GM18508 (cell line): ENCODE measurements around the gene TBC1D9B.

Source experiments
- ATAC-seq: cut with Tn5 transposase; IDR thresholded peaks from one replicate; pipeline ENCODE4 v1.9.1; 2021; ENCODE audit warnings: moderate number of reproducible peaks; ENCODE audit not compliant: insufficient read depth, unreplicated experiment

The TBC1D9B gene

DNA sequence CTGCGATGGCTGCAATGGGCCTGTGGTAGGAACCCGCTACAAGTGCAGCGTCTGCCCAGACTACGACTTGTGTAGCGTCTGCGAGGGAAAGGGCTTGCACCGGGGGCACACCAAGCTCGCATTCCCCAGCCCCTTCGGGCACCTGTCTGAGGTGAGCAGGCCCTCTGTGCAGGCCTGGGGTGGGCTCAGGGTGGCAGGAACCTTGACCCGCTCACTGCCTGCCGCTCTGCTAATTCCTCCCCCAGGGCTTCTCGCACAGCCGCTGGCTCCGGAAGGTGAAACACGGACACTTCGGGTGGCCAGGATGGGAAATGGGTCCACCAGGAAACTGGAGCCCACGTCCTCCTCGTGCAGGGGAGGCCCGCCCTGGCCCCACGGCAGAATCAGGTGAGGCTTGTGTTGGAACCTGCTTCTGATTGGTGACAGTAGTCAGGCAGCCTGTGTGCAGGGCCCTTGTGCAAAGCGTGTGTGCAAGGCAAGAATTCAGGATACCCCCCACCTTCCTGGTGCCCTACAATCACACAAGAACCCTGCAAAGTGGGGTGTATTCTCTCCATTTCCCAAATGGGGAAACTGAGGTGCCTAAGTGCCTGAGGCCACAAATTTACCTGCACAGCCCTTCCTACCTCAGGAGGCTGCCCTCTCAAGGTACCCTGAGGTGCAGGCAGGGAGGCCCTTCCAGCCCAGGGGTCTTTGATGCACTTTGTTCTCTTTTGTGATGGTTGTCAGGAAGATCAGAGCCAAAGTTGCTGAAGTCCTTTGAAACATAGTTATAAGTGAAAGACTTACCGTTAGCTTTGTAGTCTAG is 83.6 kb downstream of the TBC1D9B start:
- no peak for ATAC-seq

DNA sequence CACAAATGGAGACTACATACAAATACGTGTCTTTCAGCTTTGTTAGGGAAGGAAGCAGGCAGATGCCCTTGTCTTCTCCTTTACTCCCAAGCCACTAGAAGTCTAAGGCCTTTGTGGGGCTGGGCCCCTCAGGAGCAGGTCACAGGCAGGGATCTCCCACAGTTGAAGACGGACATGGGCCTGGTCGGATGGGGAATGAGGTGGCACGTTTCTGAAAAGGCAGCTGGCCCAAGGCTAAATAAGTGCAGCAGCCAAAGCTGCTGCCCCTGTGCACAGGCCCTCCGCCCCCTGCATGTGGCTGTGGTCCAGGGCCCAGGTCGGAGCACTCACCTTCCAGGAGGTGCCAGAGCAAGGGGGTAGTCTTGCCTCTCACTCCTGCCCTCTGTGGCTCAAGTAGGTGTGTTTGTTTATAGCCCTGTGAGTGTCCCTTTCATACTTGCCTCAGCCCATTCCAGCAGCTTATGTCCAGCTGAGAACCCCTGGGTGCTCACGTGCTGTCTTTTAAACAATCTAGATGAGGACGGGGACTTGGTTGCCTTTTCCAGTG is 85.2 kb downstream of the TBC1D9B start:
- no peak for ATAC-seq

DNA sequence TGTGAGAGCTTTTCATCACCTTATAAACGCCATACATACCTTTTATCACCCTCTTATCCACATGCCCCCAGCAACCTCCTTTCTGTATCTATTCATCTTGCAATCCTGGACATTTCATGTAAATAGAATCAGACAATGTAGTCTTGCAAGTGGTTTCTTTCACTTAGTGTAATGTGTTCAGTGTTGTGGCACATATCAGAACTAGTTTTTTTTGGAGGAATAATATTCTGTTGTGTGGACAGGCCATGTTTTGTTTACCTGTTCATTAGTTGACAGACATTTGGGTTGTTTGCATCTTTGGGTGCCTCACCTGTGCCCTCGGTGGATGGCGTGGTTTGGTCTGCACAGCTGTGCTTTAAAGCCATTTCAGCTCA is 85.7 kb downstream of the TBC1D9B start:
- no peak for ATAC-seq

DNA sequence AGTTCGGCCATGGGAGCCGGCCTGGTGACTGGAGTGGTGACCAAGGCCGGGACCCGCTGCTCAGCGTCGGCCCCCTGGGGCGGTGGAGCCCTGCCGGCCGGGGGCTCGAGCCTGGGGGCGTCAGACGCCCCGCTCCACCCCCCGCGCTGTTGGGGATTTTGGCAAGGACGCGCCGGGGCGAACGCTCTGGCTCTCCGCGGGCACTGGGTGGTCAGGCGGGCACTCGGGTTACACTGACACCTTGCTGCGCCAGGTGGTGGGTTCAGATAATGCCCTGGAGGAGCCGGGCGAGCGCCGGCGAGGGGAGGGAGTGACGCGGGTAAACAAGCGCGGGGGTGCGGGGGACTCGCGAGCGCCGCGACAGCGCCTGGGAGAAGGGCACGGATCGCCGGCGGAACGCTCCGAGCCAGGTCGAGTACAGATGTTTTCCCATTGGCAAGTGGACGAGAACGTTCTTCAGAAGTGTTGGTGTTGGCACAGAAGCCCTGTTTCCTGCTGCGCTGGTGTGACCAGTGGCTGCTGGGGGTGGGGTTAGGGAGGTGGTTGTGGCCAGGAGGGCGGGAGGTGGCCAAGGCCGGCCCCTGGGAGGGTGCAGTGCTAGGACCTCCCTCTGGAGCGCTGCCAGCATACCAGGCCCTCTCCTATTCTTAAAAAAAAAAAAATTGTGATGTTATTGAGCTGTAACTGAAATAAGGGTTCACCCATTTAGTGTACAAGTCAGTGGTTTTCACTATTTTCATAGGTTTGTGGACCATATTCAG is 86.2 kb downstream of the TBC1D9B start:
- peak; percentile 39 for ATAC-seq

DNA sequence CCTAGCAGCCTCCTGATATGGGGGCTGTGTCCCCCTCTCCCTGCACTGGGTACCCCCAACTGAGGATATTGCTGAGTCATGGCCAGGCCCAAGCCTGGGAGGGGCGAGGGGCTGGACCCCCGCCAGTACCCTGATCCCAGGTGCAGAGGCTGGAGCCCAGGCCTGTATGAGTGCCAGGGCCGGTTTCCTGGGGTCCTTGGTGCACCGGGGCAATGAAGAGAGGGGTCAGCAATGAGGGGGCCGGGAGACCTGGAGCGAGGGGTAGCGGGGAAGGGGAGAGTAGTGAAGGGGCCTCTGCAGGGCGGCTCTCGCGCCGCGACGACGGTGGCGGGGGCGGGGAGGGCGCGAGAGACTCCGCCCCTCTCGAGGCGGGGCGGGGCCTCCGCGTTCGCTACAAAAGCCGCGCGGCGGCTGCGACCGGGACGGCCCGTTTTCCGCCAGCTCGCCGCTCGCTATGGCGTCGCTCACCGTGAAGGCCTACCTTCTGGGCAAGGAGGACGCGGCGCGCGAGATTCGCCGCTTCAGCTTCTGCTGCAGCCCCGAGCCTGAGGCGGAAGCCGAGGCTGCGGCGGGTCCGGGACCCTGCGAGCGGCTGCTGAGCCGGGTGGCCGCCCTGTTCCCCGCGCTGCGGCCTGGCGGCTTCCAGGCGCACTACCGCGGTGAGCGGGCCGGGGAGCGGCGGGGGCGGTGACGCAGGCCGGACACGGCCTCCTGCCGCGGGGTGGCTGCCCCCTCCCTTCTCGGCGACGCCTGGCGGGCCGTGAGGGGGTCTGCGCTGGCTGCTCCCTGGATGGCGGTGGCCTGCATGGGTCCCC is 87.0 kb downstream of the TBC1D9B start, which contains the start of gene SQSTM1:
Gene SQSTM1 (plus strand): TSS at position 423 of the 815 bp plus-strand sequence. CDS start 32 bp downstream, at position 455.
- no peak for ATAC-seq

DNA sequence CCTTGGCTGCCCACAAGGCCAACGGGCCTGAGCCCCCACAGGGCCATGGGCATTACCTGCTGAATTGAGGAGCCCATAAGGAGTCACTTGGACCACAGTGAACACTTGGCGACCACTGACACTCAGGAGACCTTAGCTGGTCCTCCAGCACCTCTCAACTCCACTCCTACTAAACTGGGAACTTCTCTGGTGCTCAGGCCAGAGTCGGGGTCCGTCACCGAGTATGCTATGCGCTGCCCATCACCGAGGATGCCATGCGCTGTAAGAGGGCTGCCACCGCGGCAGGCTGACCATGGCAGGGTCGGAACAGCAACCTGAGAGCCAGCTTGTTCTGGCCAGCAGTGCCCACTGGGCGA is 87.6 kb downstream of the TBC1D9B start:
- no peak for ATAC-seq

DNA sequence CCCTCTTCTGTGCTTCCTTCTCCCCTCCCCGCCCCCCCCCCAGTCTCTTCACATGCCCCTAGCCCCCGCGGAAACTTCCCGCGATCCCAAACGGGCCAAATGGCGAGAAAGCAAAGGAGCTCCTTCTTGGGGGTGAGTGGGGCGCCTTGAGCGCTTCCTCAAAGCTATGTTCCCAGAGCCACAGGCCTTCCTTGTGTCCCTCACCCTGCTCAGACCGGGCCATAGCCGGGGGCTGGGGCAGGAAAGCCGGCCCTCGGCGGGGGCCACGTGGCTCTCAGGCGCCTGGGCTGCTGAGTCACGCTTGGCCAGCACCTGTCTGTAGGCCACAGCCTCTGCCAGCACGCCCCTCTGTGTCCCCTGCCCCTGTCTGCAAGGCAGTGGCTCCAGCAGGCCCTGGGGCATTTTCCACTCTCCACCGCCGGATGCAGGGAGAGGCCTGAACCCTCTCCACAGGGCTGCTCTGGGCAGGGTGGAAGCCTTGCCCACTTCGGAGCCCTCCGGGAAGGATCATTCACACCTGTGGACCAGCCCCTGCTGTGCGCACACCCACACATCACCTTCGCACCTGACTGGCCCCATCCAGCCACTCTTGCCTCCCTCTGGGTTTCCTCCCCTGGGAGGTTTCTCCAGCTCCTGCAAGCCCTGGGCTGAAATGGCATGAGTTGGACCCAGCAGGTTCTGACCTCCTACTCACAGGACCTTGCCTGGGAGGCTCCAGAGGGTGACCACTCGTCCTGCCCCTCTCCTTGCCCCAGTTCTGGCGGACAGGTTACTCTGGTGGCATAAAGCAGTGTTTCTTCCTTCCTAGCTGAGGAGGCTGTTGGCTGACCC is 88.2 kb downstream of the TBC1D9B start:
- ATAC-seq = no peak

DNA sequence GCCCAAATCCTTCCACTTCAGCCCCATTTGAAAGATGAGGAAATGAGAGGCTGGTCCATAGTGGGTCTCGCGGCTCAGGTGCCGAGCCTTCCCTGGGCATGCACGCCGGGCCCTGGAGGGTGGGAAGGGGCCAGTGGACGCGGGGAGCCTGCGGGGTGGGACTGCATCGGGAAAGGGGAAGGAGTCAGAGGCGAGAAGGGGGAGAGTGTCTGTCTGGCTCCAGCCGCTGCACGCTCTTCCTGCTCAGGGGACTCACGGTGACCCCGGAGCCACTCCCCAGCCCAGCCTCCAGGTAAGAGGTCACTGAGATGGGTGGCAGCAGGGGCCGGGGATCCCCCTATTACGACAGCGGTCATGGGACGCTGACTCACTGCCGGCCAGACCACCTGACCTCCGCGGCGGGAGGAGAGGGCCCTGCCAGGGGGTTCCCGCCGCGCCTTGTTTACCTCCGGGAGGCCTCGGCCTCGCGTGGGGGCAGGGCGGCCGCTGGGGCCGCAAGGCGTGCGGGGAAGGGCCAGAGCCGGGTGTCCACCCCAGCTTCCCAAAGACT is 88.9 kb downstream of the TBC1D9B start:
- peak; percentile 53 for ATAC-seq

DNA sequence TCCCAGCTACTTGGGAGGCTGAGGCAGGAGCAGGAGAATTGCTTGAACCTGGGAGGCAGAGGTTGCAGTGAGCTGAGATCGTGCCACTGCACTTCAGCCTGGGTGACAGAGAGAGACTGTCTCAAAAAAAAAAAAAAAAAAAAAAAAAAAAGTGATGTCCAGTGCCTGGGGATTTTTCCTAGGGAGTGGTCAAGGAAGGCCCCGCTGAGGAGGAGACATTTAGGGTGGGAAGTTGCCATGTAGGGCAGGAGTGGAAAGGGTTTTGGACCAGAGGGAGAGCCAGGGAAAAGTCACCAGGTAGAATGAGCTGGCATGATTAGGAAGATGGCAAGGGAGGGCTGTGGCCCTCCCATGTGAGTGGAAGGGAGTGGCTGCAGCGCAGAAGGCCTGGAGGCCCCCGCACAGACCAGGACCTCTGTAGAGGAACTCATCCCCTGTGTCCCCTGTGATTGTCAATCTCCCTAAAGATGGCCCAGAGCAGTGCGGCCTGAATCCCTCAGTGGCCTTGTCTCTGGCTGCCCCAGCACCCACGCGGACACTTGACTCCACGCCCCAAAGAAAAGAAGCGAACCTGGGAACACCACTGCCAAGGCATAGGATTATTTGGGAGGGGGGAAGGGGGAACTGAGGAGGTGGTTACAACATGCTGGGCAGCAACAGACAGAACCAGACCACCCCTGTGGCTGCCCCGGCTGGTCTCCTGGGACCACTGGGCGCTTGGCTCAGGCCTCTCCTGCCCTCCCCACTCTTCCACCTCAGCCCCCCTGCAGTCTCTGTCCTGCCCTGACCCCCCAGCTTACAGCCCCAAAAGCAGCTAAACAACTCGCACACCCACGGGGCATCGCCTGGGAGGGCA is 89.6 kb downstream of the TBC1D9B start:
- ATAC-seq = no peak

DNA sequence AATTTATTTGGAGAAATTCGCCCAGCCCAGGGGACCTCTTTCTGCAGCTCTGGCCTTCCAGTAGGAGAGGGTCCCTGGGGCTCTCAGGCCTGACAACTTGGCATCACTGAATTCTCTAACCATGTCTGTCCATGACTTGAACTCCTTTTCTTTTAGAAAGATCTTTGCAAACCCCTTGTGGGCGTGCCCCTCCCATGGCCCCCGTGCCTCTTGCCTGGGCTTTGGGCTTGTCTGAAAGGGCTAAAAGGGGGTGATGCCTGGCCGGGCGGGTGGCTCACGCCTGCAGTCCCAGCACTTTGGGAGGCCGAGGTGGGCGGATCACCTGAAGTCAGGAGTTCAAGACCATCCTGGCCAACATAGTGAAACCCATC is 90.2 kb downstream of the TBC1D9B start:
- no peak for ATAC-seq

DNA sequence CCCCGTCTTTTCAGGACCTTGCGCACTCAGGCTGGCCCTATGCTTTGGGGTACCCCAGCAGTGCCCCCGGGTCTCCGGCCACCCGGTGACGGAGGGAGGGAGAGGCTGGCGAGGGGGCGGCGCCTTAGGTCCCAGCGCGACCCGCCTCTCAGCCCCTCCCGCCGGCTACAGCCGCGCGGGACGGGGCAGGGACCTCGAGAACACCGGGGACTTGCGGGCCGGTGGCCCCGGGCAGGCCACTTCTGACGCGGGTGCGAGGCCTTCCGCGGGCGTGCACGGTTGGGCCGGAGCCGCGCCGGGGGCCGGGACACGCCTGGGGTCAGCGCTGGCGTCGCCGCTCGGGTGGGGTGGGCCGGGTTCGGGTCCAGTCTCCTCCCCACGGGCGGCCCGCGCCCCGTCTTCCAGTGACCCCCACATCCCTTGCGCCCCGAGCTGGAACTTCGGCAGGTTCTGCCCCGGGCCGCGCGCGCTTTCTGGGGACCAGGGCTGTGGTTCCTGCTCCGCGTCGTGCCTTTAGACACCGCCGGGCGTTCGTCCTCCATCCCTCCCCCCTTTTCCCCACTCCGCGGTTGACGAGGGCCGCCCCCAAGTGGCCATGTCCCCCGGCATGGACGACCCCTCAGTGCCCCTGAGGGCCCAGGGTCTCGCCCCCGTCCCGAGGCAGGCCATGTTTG is 90.8 kb downstream of the TBC1D9B start:
- no peak for ATAC-seq

DNA sequence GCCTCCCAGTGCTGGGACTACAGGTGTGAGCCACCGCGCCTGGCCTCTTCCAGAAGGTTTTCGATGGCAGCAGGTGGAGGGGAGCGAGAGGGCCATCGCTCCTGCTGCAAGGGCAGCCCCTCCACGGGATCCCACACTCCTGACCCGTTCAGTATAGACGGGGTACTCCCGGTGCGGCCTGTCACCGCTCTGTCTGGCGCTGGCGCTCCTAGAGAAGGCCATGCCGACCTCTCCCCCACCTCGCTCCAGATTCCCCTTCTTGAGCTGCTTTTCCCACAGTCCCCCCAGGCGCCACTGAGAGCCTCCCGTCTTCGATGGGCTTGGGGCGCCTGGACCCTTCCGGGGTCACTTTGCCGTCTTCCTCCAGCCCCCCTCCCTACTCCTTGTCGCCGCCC is 91.3 kb downstream of the TBC1D9B start:
- no peak for ATAC-seq

DNA sequence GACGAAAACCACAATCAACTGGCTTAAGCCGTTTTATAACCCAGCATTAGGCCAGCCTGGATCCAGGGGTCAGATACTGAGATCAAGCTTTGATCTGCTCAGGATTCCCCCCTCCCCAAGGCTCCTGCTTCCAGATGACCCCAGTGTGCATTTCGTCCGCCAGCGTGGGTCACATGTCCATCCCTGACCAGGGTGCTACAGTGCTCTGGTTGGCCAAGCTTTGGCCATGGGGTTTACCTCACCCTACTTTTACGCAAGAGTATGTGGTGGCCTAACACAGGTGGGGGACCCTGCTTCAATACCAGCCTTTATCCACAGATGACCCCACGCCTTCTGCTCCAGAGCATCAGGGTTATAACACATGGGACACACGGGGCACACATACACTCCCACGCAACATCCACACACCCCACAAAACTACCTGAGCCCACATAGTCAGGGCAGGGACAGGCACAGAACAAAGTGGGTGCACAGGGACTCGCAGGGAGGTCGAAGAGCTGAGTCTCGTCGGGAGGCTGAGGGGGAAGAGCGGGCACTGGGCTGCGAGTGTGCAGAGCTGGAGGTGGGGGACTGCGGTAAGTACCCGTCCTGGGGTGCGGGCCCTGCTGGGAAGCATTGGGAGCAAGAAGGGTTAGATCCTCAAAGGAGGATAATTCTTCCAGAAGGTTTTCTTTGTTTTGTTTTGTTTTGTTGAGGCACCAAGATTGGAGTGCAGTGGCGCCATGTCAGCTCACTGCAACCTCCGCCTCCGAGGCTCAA is 92.0 kb downstream of the TBC1D9B start:
- no peak for ATAC-seq

DNA sequence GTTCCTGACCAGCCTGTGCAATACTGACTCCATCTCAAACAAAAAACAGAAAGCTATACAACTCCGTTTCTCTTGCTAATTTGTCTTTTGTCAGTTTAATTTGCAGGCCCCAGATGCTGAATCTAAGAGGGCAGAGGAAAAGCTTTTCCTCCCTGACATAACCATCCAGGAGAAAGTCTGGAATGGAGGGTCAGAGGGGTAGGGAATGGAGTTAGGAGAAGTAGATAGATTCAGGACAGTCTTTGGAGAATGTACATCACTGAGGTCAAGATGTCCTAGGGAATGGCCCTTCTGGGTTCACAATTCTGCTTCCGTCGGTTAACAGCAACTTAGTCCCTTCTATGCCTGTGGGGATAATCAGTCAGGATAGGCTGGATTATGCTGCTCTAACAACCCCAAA is 93.6 kb downstream of the TBC1D9B start:
- no peak for ATAC-seq

DNA sequence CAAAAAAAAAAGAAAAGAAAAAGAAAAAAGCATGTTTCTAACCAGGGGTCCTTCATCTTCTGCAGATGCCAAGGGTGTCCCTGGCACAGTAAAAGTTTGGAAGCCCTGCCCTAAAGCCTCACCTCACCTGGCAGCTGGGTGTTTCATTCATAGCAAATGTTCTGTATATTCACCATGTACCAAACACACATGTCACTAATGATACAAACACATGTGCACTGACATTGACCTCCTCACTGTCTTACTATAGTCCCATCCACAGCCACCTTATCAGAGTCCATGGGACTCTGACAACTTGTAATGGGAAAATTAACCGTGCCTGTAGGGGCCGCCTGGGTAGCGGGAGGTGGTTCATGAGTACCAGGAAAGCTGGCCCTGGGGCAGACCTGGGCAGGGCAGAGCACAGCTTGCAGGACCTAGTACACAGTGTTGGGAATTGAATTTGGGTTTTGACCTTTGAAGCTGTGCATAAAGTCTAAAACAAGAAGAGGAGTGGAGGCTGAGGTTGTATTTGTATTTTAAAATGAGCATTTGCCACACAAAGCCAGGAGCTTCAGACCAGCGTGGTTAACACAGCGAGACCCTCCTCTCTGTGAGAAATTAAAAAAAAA is 94.6 kb downstream of the TBC1D9B start:
- no peak for ATAC-seq

DNA sequence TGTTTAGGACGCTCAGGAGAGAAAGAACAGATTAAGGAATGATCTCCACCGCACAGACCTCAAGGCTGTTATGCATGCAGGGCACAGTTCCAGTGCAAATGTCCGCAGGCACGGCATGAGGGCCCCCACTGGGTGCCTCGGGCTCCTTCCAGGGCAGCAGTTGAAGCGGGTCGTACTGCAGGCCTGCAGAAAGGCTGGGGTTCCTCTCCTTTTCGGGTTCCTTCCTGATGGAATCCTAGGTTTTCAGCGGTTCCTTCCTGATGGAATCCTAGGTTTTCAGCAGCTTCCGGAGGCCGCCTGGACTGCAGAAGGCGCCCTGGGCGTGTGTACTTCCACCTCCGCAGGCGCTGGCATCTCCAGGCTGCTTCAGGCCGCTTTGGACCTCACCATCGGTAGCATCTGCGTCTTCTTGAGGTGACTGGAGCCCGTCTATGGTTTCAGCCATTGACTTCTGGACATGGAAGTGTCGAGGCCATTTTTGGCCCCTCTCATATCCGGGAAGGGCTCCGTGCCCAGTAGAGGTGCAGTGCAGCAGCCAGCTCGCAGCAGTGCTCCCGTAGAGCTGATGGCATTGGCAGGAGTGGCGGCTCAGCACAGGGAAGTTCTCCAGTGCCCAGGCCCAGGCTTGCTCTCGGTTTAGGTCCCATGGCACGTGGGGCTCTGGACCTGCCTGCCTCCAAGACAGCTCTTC is 95.4 kb downstream of the TBC1D9B start:
- ATAC-seq = no peak
